HepG2 (cell line): ENCODE results near the gene STYXL1.

Source experiments
- FUBP1 ChIP-seq: sonication (generic); formaldehyde crosslinking; IDR thresholded peaks from 2 replicates; pipeline ENCODE4 v1.5.1; 2020; ENCODE audit warnings: missing genetic modification reagents, mild to moderate bottlenecking, borderline replicate concordance
- KDM5A ChIP-seq: fragments of 200-600 bp; sonication (generic); IDR thresholded peaks from 2 replicates; pipeline ENCODE4 v1.7.0; 2018; ENCODE audit warnings: antibody characterized with exemption, mild to moderate bottlenecking, low read length, borderline replicate concordance
- TFAP4 ChIP-seq: sonication (generic); IDR thresholded peaks from 2 replicates; pipeline ENCODE4 v1.6.1; 2016; ENCODE audit warnings: low read depth, borderline replicate concordance
- ZNF660 ChIP-seq: sonication (generic); formaldehyde crosslinking; IDR thresholded peaks from 2 replicates; pipeline ENCODE4 v1.5.1; 2020; ENCODE audit warnings: mild to moderate bottlenecking, low read depth, missing genetic modification reagents, borderline replicate concordance

GRCh38 chr7:75965617-75966016 lies 82.2 kb downstream of the STYXL1 start:
- TF ChIP-seq FUBP1 (no peak), KDM5A (no peak), TFAP4 (no peak), ZNF660 (no peak)
